ENCODE measurements around the gene CSNK1G2. TPM values are rescaled to one million over a fixed set of nuclear protein-coding genes. Genes with fewer than 3 reads are reported as not detected.

Gene CSNK1G2
- total RNA-seq, 1 experiment from 2014 or later, result 126 TPM

DNA sequence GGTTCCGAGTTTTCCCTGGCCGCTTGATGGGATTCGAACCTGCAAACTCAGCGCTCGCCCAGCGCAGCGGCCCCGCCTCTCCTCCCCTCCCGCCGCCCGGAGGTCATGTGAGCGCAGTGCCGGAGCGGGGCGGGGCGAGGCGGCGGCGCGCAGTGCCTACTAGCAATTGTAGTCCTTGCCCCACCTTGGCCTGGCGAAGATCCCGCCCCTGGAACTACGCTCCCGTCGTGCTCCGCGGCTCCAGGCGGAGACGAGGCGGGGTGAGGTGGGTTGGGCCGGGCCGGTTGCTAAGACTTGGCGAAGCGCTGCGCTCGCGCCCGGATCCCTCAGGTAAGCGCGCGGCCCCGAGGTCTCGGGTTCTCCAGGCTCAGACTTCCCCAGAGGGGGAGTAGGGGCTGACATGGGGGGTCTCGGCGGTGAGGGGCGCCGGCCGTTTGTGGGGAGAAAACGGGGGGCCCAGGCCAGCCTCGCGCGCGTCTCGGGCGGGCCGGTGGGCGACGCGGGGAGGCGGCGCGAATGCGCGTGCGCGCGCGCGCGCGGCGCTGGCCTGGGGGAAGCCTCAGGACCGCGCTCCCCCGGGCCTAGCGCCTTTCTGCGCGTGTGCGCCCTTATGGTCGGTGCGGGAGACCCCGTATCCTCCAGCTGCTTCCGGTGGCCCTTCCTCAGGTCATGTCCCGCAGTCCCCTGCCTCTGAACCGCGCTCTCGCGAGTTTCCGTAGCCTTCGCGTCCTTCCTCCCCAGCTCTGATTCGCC, 35.7 kb upstream of the CSNK1G2 start, which contains the start of the genes ADAT3 and SCAMP4 (continued):
- TF ChIP-seq, protein P1, sequence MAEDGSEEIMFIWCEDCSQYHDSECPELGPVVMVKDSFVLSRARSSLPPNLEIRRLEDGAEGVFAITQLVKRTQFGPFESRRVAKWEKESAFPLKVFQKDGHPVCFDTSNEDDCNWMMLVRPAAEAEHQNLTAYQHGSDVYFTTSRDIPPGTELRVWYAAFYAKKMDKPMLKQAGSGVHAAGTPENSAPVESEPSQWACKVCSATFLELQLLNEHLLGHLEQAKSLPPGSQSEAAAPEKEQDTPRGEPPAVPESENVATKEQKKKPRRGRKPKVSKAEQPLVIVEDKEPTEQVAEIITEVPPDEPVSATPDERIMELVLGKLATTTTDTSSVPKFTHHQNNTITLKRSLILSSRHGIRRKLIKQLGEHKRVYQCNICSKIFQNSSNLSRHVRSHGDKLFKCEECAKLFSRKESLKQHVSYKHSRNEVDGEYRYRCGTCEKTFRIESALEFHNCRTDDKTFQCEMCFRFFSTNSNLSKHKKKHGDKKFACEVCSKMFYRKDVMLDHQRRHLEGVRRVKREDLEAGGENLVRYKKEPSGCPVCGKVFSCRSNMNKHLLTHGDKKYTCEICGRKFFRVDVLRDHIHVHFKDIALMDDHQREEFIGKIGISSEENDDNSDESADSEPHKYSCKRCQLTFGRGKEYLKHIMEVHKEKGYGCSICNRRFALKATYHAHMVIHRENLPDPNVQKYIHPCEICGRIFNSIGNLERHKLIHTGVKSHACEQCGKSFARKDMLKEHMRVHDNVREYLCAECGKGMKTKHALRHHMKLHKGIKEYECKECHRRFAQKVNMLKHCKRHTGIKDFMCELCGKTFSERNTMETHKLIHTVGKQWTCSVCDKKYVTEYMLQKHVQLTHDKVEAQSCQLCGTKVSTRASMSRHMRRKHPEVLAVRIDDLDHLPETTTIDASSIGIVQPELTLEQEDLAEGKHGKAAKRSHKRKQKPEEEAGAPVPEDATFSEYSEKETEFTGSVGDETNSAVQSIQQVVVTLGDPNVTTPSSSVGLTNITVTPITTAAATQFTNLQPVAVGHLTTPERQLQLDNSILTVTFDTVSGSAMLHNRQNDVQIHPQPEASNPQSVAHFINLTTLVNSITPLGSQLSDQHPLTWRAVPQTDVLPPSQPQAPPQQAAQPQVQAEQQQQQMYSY (CRISPR knock-in tag; IDR thresholded peaks at IDR 0.05), result no peak
- TF ChIP-seq, protein P2, sequence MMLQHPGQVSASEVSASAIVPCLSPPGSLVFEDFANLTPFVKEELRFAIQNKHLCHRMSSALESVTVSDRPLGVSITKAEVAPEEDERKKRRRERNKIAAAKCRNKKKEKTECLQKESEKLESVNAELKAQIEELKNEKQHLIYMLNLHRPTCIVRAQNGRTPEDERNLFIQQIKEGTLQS (CRISPR knock-in tag; conservative IDR thresholded peaks at IDR 0.05), result no peak
- TF ChIP-seq CREB1 (CRISPR knock-in tag; IDR thresholded peaks at IDR 0.05), result no peak
- TF ChIP-seq, protein P3, sequence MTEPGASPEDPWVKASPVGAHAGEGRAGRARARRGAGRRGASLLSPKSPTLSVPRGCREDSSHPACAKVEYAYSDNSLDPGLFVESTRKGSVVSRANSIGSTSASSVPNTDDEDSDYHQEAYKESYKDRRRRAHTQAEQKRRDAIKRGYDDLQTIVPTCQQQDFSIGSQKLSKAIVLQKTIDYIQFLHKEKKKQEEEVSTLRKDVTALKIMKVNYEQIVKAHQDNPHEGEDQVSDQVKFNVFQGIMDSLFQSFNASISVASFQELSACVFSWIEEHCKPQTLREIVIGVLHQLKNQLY (CRISPR knock-in tag; IDR thresholded peaks at IDR 0.05), result no peak
- TF ChIP-seq, protein P4, sequence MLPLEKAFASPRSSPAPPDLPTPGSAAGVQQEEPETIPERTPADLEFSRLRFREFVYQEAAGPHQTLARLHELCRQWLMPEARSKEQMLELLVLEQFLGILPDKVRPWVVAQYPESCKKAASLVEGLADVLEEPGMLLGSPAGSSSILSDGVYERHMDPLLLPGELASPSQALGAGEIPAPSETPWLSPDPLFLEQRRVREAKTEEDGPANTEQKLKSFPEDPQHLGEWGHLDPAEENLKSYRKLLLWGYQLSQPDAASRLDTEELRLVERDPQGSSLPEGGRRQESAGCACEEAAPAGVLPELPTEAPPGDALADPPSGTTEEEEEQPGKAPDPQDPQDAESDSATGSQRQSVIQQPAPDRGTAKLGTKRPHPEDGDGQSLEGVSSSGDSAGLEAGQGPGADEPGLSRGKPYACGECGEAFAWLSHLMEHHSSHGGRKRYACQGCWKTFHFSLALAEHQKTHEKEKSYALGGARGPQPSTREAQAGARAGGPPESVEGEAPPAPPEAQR (CRISPR knock-in tag; IDR thresholded peaks at IDR 0.05), result no peak
- no peak for TF ChIP-seq RELA (CRISPR knock-in tag; IDR thresholded peaks at IDR 0.05; ENCODE audit: borderline replicate concordance)
- TF ChIP-seq, protein P5, sequence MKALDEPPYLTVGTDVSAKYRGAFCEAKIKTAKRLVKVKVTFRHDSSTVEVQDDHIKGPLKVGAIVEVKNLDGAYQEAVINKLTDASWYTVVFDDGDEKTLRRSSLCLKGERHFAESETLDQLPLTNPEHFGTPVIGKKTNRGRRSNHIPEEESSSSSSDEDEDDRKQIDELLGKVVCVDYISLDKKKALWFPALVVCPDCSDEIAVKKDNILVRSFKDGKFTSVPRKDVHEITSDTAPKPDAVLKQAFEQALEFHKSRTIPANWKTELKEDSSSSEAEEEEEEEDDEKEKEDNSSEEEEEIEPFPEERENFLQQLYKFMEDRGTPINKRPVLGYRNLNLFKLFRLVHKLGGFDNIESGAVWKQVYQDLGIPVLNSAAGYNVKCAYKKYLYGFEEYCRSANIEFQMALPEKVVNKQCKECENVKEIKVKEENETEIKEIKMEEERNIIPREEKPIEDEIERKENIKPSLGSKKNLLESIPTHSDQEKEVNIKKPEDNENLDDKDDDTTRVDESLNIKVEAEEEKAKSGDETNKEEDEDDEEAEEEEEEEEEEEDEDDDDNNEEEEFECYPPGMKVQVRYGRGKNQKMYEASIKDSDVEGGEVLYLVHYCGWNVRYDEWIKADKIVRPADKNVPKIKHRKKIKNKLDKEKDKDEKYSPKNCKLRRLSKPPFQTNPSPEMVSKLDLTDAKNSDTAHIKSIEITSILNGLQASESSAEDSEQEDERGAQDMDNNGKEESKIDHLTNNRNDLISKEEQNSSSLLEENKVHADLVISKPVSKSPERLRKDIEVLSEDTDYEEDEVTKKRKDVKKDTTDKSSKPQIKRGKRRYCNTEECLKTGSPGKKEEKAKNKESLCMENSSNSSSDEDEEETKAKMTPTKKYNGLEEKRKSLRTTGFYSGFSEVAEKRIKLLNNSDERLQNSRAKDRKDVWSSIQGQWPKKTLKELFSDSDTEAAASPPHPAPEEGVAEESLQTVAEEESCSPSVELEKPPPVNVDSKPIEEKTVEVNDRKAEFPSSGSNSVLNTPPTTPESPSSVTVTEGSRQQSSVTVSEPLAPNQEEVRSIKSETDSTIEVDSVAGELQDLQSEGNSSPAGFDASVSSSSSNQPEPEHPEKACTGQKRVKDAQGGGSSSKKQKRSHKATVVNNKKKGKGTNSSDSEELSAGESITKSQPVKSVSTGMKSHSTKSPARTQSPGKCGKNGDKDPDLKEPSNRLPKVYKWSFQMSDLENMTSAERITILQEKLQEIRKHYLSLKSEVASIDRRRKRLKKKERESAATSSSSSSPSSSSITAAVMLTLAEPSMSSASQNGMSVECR (CRISPR knock-in tag; IDR thresholded peaks at IDR 0.05; ENCODE audit: borderline replicate concordance), result 0 out of 2 replicates have a peak, but pooled peaks have one; percentile 40
- TF ChIP-seq ZNF317 (CRISPR knock-in tag; IDR thresholded peaks at IDR 0.05; ENCODE audit: borderline replicate concordance, low read depth), result no peak
- no peak for TF ChIP-seq ZNF423 (CRISPR knock-in tag; IDR thresholded peaks at IDR 0.05)
- TF ChIP-seq, protein P6, sequence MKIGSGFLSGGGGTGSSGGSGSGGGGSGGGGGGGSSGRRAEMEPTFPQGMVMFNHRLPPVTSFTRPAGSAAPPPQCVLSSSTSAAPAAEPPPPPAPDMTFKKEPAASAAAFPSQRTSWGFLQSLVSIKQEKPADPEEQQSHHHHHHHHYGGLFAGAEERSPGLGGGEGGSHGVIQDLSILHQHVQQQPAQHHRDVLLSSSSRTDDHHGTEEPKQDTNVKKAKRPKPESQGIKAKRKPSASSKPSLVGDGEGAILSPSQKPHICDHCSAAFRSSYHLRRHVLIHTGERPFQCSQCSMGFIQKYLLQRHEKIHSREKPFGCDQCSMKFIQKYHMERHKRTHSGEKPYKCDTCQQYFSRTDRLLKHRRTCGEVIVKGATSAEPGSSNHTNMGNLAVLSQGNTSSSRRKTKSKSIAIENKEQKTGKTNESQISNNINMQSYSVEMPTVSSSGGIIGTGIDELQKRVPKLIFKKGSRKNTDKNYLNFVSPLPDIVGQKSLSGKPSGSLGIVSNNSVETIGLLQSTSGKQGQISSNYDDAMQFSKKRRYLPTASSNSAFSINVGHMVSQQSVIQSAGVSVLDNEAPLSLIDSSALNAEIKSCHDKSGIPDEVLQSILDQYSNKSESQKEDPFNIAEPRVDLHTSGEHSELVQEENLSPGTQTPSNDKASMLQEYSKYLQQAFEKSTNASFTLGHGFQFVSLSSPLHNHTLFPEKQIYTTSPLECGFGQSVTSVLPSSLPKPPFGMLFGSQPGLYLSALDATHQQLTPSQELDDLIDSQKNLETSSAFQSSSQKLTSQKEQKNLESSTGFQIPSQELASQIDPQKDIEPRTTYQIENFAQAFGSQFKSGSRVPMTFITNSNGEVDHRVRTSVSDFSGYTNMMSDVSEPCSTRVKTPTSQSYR (CRISPR knock-in tag; IDR thresholded peaks at IDR 0.05), result no peak
- no peak for TF ChIP-seq ZNF263 (CRISPR knock-in tag; IDR thresholded peaks at IDR 0.05; ENCODE audit: low read depth)
- no peak for TF ChIP-seq ZNF219 (CRISPR knock-in tag; IDR thresholded peaks at IDR 0.05; ENCODE audit: borderline replicate concordance)
- TF ChIP-seq, protein P7, sequence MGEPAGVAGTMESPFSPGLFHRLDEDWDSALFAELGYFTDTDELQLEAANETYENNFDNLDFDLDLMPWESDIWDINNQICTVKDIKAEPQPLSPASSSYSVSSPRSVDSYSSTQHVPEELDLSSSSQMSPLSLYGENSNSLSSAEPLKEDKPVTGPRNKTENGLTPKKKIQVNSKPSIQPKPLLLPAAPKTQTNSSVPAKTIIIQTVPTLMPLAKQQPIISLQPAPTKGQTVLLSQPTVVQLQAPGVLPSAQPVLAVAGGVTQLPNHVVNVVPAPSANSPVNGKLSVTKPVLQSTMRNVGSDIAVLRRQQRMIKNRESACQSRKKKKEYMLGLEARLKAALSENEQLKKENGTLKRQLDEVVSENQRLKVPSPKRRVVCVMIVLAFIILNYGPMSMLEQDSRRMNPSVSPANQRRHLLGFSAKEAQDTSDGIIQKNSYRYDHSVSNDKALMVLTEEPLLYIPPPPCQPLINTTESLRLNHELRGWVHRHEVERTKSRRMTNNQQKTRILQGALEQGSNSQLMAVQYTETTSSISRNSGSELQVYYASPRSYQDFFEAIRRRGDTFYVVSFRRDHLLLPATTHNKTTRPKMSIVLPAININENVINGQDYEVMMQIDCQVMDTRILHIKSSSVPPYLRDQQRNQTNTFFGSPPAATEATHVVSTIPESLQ (CRISPR knock-in tag; IDR thresholded peaks at IDR 0.05), result no peak
- TF ChIP-seq, protein P8, sequence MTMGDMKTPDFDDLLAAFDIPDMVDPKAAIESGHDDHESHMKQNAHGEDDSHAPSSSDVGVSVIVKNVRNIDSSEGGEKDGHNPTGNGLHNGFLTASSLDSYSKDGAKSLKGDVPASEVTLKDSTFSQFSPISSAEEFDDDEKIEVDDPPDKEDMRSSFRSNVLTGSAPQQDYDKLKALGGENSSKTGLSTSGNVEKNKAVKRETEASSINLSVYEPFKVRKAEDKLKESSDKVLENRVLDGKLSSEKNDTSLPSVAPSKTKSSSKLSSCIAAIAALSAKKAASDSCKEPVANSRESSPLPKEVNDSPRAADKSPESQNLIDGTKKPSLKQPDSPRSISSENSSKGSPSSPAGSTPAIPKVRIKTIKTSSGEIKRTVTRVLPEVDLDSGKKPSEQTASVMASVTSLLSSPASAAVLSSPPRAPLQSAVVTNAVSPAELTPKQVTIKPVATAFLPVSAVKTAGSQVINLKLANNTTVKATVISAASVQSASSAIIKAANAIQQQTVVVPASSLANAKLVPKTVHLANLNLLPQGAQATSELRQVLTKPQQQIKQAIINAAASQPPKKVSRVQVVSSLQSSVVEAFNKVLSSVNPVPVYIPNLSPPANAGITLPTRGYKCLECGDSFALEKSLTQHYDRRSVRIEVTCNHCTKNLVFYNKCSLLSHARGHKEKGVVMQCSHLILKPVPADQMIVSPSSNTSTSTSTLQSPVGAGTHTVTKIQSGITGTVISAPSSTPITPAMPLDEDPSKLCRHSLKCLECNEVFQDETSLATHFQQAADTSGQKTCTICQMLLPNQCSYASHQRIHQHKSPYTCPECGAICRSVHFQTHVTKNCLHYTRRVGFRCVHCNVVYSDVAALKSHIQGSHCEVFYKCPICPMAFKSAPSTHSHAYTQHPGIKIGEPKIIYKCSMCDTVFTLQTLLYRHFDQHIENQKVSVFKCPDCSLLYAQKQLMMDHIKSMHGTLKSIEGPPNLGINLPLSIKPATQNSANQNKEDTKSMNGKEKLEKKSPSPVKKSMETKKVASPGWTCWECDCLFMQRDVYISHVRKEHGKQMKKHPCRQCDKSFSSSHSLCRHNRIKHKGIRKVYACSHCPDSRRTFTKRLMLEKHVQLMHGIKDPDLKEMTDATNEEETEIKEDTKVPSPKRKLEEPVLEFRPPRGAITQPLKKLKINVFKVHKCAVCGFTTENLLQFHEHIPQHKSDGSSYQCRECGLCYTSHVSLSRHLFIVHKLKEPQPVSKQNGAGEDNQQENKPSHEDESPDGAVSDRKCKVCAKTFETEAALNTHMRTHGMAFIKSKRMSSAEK (CRISPR knock-in tag; IDR thresholded peaks at IDR 0.05; ENCODE audit: borderline replicate concordance), result peak; percentile 89
- TF ChIP-seq ELF4 (CRISPR knock-in tag; IDR thresholded peaks at IDR 0.05; ENCODE audit: low read depth), result no peak
- TF ChIP-seq, protein P9, sequence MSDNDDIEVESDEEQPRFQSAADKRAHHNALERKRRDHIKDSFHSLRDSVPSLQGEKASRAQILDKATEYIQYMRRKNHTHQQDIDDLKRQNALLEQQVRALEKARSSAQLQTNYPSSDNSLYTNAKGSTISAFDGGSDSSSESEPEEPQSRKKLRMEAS (CRISPR knock-in tag; IDR thresholded peaks at IDR 0.05), result peak; percentile 63; the same call in 1 of the 2 replicates

Data from WTC11 (cell line).